ENCODE measurements around the gene PDE11A. TPM values are rescaled to one million over a fixed set of nuclear protein-coding genes. Genes with fewer than 3 reads are reported as not detected.

PDE11A gene
- total and polyA plus RNA-seq, 2 of the 8 experiments (the other 6 are each of a cell fraction or from before 2014, with no cell fraction given), result 0.19 to 0.23 TPM

GRCh38 chr2:177778472-177778871, 294.1 kb downstream of the PDE11A start:
- no peak overlapping the region for H4K5ac ChIP-seq (ENCODE audit: insufficient read length, low read depth, low read length)
- 91% methylated on average over 5 of the region's 5 CpGs; no CpG with 5 or more reads in 1 of the 2 experiments for WGBS, 2 experiments (ENCODE audit: extremely low coverage in 1 of 2, insufficient coverage in 1 of 2, insufficient read length in 1 of 2, insufficient replicate concordance in 2 of 2, low coverage in 1 of 2, low lambda C conversion rate in 2 of 2, missing lambda C conversion rate in 1 of 2)
- no peak overlapping the region for H3K4me3 ChIP-seq (ENCODE audit: extremely low read depth in 1 of 4, insufficient read depth in 2 of 4, low read depth in 3 of 4, low read length in 4 of 4)
- no peak overlapping the region for H2BK120ac ChIP-seq (replicated peaks; ENCODE audit: low read depth, low read length)
- no peak overlapping the region for H3K23ac ChIP-seq (ENCODE audit: insufficient read length)
- H2BK15ac ChIP-seq (ENCODE audit: low read length), result no peak overlapping the region
- no peaks in the 10 kb centered on the region for H3K27me3 ChIP-seq (replicated peaks in 1 of 4; ENCODE audit: control insufficient read depth in 3 of 4, extremely low read depth in 1 of 4, insufficient read depth in 3 of 4, low read length in 3 of 4)
- FAIRE-seq (no peak), DNase-seq (ENCODE audit: low read depth in 1 of 2, low spot score in 2 of 2) (no peak)
- no peak overlapping the region for H3K4me2 ChIP-seq (ENCODE audit: insufficient read depth in 1 of 2, low read depth in 2 of 2, low read length in 2 of 2)
- H3K14ac ChIP-seq (ENCODE audit: insufficient read length), result no peak overlapping the region
- no peak overlapping the region for H2AK5ac ChIP-seq (ENCODE audit: low read depth, low read length)
- no peak overlapping the region for H3K18ac ChIP-seq (ENCODE audit: extremely low read depth, low read length)
- no peaks in the 10 kb centered on the region for H3K23me2 ChIP-seq (ENCODE audit: low read depth, low read length)
- TF ChIP-seq MAFK (IDR thresholded peaks at IDR 0.05; ENCODE audit: low read depth, low read length) (no peak), CREB1 (IDR thresholded peaks at IDR 0.05) (no peak), RAD21 (IDR thresholded peaks at IDR 0.05 in 1 of 2, conservative IDR thresholded peaks at IDR 0.05 in 1 of 2; ENCODE audit: low read depth in 2 of 2, low read length in 2 of 2) (no peak), YY1 (IDR thresholded peaks at IDR 0.05; ENCODE audit: low read depth, low read length) (no peak), USF2 (IDR thresholded peaks at IDR 0.05; ENCODE audit: low read length) (no peak), NANOG (IDR thresholded peaks at IDR 0.05; ENCODE audit: insufficient read depth, low read depth, low read length, poor library complexity, severe bottlenecking) (no peak), SUZ12 (IDR thresholded peaks at IDR 0.05; ENCODE audit: low read length) (no peak), TAF1 (IDR thresholded peaks at IDR 0.05; ENCODE audit: low read depth, low read length) (no peak), SIRT6 (IDR thresholded peaks at IDR 0.05; ENCODE audit: low read length) (no peak), SIN3A (conservative IDR thresholded peaks at IDR 0.05 in 1 of 2, IDR thresholded peaks at IDR 0.05 in 1 of 2; ENCODE audit: low read depth in 1 of 2, low read length in 2 of 2) (no peak), KDM5A (IDR thresholded peaks at IDR 0.05; ENCODE audit: low read length) (no peak)
- H2AFZ ChIP-seq (ENCODE audit: low read length), result no peak overlapping the region
- no peak overlapping the region for H2BK20ac ChIP-seq (ENCODE audit: low read length)
- H2BK5ac ChIP-seq (ENCODE audit: low read depth, low read length), result no peak overlapping the region
- H3K9me3 ChIP-seq (ENCODE audit: insufficient read depth in 2 of 2, low read depth in 1 of 2, low read length in 1 of 2), result no peaks in the 10 kb centered on the region
- H3K56ac ChIP-seq (replicated peaks; ENCODE audit: insufficient read length, low read depth, low read length), result no peak overlapping the region
- CTCF ChIA-PET (ENCODE audit: partially characterized antibody), result interaction anchor here (1.3 kb wide), 1 partner anchor 15 kb away, joined by 3 read pairs; no protein-coding TSS in a partner anchor
- H3K4me1 ChIP-seq (replicated peaks in 1 of 4; ENCODE audit: control insufficient read depth in 3 of 4, insufficient read depth in 4 of 4, low read length in 3 of 4), result no peaks in the 10 kb centered on the region
- no peak overlapping the region for H3K4ac ChIP-seq (replicated peaks; ENCODE audit: insufficient read length, low read depth, low read length)
- no peak overlapping the region for H3K27ac ChIP-seq (ENCODE audit: low read depth, low read length)
- no peak overlapping the region for H4K91ac ChIP-seq (replicated peaks; ENCODE audit: insufficient read length, low read length)
- POLR2A ChIA-PET (ENCODE audit: partially characterized antibody), result no interaction called here
- no peaks in the 10 kb centered on the region for H3K79me1 ChIP-seq (ENCODE audit: low read depth, low read length)
- no peak overlapping the region for H3K9ac ChIP-seq (replicated peaks in 1 of 4; ENCODE audit: extremely low read depth in 1 of 4, low read depth in 3 of 4, low read length in 3 of 4)
- H2BK12ac ChIP-seq (ENCODE audit: low read depth, low read length), result no peak overlapping the region
- no peaks in the 10 kb centered on the region for H3K36me3 ChIP-seq (ENCODE audit: control insufficient read depth in 2 of 4, insufficient read depth in 4 of 4, low read length in 3 of 4)
- no peaks in the 10 kb centered on the region for H4K20me1 ChIP-seq (replicated peaks in 1 of 2; ENCODE audit: control insufficient read depth in 1 of 2, insufficient read depth in 2 of 2, low read length in 2 of 2)
- H4K8ac ChIP-seq (ENCODE audit: extremely low read depth, insufficient read depth, low read length), result no peak overlapping the region
- no peaks in the 10 kb centered on the region for H3K79me2 ChIP-seq (ENCODE audit: control insufficient read depth in 1 of 2, insufficient read depth in 2 of 2, low read length in 2 of 2)

Data from H1 (cell line).